IPS-18a (cell line): Measurements from ENCODE around the gene KLF13.

ENCODE experiments used
- H3K27ac ChIP-seq: one replicate; pipeline ENCODE4 v1.5.1; 2013; ENCODE audit warnings: low read length
- H3K27me3 ChIP-seq: one replicate; pipeline ENCODE4 v1.6.1; 2013; ENCODE audit warnings: mild to moderate bottlenecking, low read length; ENCODE audit not compliant: control insufficient read depth, insufficient read depth
- H3K36me3 ChIP-seq: one replicate; pipeline ENCODE4 v1.6.1; 2013; ENCODE audit warnings: low read depth, low read length; ENCODE audit not compliant: control insufficient read depth
- H3K4me1 ChIP-seq: one replicate; pipeline ENCODE4 v1.6.1; 2013; ENCODE audit warnings: low read depth, low read length; ENCODE audit not compliant: control insufficient read depth
- H3K4me3 ChIP-seq: one replicate; pipeline ENCODE4 v1.5.1; 2013; ENCODE audit warnings: low read length
- H3K9ac ChIP-seq: one replicate; pipeline ENCODE4 v1.6.1; 2013; ENCODE audit warnings: mild to moderate bottlenecking, low read length, moderate library complexity
- H3K9me3 ChIP-seq: one replicate; pipeline ENCODE4 v1.6.1; 2013; ENCODE audit warnings: low read depth, low read length; ENCODE audit not compliant: control insufficient read depth

KLF13 gene

DNA sequence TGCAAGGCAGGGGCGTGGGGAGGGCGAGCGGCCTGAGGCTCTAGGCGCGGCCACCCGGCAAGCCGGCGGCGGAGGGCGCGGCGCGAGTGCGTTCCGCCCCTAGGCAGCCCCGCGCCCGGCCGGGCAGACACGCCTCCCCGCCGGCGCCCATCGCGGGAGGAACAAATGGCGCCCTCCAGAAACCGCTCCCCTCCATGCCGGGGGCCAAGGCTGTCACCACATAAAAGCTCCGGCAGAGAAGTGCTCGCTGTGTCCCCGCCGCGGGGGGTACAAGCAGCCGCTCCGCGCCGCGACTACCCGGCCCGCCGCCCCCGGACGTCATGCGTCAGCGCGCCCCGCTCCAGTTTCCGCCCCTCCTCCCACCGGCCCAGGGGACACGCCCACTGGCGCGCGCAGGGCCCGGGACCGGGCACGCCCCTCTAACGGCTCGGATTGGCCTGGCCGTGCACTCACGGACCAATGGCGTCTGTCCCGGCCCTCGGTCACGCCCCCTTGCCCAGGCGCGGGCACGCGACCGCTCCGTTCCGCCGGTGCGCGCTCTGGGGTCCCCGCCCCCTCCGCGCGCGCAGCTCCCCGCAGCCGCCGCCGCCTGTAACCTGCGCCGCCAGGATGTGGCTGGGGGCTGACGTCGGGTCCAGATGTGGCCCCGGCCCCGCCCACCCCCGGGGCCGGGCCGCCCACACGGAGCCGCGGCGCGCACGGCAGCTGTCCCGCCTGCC is at the start of gene KLF13:
KLF13 (plus strand) TSS at position 680 of the 719 bp plus-strand sequence. CDS start 378 bp downstream, outside the sequence.
- Histone ChIP-seq H3K9ac (peak within 1 kb of the TSS; percentile 11), H3K27me3 (peaks cover 15% of the 10 kb centered on the region), H3K4me3 (peak within 1 kb of the TSS; percentile 70), H3K9me3 (no peaks in the 10 kb centered on the region), H3K27ac (no peak within 1 kb of the TSS), H3K36me3 (no peaks in the 10 kb centered on the region), H3K4me1 (peaks cover 3% of the 10 kb centered on the region)

DNA sequence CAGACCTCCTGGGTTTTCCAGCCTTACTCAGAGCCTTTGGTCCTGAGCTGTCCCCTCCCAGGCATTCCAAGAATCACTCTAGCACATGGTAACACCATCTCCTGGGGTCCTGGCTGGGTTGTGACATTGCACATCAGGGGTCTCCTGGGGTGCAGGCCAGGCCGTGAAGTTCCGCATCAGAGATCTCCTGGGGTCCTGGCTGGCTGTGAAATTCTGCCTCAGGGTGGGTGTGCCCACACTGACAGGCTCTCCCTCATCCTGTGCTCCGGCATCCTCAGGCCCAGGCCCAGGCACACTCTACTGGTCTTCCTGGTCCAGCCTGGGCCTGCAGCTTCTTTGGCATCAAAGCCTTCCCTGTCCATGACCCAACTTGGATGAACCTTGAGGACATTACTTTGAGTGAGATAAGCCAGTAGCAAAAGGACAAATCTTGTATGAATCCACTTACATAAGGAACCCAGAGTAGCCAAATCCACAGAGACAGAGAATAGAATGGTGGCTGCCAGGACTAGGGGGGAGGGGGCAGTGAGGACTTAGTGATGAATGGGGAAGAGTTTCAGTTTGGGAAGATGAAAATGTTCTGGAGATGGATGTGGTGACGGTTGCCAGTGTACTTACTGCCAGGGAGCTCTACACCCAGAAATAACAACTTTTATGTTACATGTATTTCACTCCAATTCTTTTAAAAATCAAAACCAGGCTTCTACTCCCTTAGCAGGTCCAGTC is 49.1 kb upstream of the KLF13 start:
- Histone ChIP-seq H3K4me3 (no peak overlapping the region), H3K27me3 (no peaks in the 10 kb centered on the region), H3K27ac (no peak overlapping the region), H3K9ac (no peak overlapping the region), H3K4me1 (no peaks in the 10 kb centered on the region), H3K9me3 (no peaks in the 10 kb centered on the region), H3K36me3 (no peaks in the 10 kb centered on the region)

DNA sequence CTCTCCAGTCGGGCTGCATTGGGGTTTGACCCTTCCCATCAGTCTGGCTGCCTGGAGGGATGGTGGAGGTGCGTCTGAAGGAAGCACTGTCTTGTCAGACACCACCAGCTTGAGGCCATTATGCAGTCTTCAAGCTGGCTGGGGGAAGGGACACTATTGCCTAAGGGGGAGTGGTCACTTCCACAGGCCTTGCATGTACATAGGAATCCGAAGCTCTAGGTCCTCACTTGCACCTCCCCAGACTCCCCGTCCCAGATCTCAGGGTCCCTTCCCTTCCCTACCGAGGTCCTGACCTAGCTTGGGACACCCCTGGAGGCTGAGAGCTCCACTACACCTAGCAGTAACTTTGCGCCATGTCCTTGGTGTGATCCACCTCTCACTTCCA is 48.6 kb upstream of the KLF13 start:
- no peaks in the 10 kb centered on the region for H3K4me1 ChIP-seq
- no peaks in the 10 kb centered on the region for H3K9me3 ChIP-seq
- no peak overlapping the region for H3K4me3 ChIP-seq
- H3K9ac ChIP-seq = no peak overlapping the region
- H3K36me3 ChIP-seq = no peaks in the 10 kb centered on the region
- H3K27ac ChIP-seq = no peak overlapping the region
- no peaks in the 10 kb centered on the region for H3K27me3 ChIP-seq

DNA sequence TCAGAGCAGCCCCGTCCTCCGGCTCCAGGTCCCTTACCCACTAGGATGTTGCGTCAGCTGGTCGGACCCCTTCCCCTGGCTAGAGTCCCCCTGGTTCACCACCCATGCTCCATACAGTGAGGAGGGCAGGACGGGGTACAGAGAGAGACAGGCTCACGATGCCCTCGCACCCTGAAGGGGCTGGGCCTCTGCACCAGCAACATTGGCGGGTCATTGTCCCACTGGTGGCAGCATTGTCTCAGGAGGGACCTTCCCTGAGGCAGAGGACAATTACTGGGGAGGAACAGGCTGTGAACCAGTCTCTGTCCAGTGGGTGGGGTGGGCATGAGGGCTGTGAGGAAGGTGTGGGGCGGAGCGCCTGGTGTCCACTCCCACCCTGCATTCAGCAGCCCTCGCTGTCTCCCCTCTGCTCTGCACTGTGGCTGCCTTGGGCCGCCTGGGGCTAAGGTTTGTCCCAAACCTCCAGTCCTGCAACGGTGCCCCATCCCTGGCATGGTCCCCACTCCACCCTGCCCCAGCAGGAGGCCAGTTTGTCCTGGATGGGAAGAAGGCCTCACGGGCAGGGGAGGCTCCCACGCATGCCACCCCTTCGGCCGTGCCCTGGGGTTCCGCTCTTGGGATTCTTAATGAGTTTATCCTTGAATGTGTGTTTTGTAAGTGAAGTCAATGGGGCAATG is 48.0 kb upstream of the KLF13 start:
- no peak overlapping the region for H3K27ac ChIP-seq
- H3K4me3 ChIP-seq = no peak overlapping the region
- no peaks in the 10 kb centered on the region for H3K9me3 ChIP-seq
- no peaks in the 10 kb centered on the region for H3K4me1 ChIP-seq
- H3K36me3 ChIP-seq = no peaks in the 10 kb centered on the region
- H3K9ac ChIP-seq = no peak overlapping the region
- H3K27me3 ChIP-seq = no peaks in the 10 kb centered on the region

DNA sequence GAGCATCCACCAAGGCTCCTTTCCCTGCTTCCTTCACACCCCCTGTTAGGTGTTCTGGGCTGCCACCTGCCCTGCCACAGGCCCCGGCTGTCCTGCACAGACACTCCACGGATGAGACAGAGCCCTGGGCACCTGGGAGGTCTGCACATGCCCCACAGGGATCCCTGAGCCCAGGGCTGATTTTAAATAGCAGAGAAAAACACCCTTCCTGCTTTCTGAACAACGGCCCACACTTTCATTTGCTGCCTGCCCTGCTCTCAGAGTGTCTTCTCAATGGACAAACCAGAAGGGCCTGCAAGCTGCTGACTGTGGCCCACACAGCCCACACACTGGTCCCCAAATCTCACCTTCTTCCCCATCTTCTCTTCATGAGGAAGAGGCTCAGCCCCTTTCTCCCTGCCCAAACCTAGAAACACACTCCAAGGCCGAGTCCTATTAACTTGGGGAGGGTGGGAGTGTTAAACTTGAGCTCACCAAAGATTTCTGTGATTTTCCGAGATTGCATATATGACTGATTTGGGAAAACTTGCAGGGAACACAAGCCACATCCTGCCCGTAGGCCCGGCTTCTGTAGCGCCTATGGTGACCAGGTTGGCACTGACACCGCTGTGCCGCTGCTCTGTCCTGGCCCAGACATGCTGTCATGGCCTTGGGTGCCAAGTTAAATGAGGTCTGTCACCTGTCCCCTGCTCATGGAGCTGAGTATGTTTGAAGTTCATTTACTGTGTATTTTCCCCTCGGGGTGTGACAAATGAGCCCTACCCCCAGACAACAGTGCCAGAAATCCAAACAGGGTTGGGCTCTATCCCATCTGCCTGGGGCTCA is 47.2 kb upstream of the KLF13 start:
- no peak overlapping the region for H3K9ac ChIP-seq

DNA sequence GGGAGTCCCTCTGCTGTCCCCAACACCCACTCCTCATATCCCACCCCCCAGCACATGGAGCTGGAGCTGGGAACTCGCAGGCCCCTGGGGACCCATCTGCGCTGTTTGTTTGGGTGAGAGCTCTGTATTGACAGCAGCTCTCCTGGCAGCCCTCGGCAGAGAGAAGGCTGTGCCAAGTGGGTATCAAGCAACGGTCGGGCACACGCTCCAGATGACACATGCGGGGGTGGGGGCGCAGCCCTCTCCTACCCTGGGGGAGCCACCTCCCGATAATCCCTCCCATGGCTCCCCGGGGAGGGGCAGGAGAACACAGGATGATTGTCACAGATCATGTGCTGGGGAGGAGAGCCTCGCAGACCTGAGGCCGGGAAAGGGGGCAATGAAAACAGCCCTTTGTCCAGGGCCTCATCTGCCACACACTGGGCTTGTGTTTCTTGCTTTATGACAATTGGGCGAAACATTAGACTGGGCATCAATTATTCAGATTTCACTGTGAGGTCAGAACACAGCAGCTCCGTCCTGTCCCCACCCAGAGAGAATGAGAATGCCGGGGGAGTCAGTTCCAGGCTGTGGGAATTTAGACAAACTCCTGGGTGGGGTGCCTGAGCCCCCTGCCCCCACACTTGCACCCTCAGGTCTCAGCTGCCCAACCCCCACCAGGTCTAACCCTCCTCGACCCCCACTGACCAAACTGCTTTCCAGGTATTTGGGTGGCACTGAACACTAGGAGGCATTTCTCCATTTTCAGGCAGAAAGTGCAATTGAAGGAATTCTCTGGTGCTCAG is 46.4 kb upstream of the KLF13 start:
- Histone ChIP-seq H3K4me1 (no peaks in the 10 kb centered on the region), H3K9ac (no peak overlapping the region), H3K9me3 (no peaks in the 10 kb centered on the region), H3K4me3 (no peak overlapping the region), H3K27ac (no peak overlapping the region), H3K36me3 (no peaks in the 10 kb centered on the region), H3K27me3 (no peaks in the 10 kb centered on the region)

More for the DNA sequence above, 47.2 kb upstream of the KLF13 start:
- Histone ChIP-seq H3K27me3 (no peaks in the 10 kb centered on the region), H3K27ac (no peak overlapping the region), H3K4me3 (no peak overlapping the region), H3K36me3 (no peaks in the 10 kb centered on the region), H3K9me3 (no peaks in the 10 kb centered on the region), H3K4me1 (no peaks in the 10 kb centered on the region)

DNA sequence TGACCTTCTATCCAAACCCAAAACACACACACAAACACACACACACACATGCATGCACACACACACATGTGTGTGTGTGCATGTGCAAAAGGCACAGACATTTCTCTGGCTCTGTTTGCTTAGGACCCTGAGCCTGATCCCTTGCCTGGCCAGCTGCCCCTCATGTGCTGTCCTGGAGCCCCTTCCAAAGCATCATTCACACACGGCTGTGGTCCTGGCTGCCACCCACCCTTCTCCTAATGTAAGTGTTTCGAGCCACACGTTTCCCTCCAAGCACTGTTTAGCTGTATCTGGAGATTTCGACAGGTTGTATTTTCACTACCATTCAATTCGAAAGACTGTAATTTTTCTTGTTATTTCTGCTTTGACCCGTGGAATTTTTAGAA is 45.8 kb upstream of the KLF13 start:
- Histone ChIP-seq H3K4me1 (no peaks in the 10 kb centered on the region), H3K4me3 (no peak overlapping the region), H3K27ac (no peak overlapping the region), H3K36me3 (no peaks in the 10 kb centered on the region), H3K9me3 (no peaks in the 10 kb centered on the region), H3K27me3 (no peaks in the 10 kb centered on the region), H3K9ac (no peak overlapping the region)

DNA sequence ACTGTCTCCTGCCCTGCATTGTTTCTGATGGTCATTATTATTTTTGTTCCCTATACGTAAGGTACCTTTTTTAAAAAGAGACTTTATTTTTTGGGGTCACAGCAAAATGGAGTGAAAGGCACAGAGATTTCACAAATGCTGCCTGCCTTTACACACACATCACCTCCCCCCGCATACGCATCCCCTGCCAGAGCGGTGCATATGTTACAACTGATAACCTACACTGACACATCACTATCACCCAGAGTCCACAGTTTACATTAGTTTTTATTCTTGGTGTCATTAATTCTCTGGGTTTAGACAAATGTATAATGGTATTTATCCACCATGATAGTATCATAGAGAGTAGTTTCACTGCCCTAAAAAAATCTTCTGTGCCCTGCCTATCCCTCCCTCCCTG is 43.6 kb upstream of the KLF13 start:
- Histone ChIP-seq H3K4me3 (no peak overlapping the region), H3K36me3 (no peaks in the 10 kb centered on the region), H3K9ac (no peak overlapping the region), H3K4me1 (no peaks in the 10 kb centered on the region), H3K27ac (no peak overlapping the region), H3K27me3 (no peaks in the 10 kb centered on the region), H3K9me3 (no peaks in the 10 kb centered on the region)

DNA sequence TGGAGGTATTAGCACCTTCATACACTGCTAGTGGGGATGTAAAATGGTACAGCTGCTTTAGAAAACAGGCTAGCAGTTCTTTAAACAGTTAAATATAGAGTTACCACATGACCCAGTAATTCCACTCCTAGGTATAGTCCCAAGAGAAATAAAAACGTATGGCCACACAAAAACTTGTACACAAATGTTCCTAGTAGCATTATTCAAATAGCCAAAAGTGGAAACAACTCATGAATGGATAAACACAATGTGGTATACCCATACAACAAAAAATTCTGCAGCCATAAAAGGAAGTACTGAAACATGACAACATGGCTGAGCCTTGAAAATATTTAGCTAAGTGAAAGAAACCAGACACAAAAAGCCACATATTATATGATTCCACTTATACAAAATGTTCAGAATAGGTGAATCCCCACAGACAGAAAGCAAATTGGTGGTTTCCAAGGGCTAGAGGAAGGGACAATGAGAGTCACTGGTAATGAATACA is 40.8 kb upstream of the KLF13 start:
- Histone ChIP-seq H3K36me3 (no peaks in the 10 kb centered on the region), H3K4me3 (no peak overlapping the region), H3K27me3 (no peaks in the 10 kb centered on the region), H3K4me1 (no peaks in the 10 kb centered on the region), H3K9me3 (no peaks in the 10 kb centered on the region), H3K9ac (no peak overlapping the region), H3K27ac (no peak overlapping the region)

DNA sequence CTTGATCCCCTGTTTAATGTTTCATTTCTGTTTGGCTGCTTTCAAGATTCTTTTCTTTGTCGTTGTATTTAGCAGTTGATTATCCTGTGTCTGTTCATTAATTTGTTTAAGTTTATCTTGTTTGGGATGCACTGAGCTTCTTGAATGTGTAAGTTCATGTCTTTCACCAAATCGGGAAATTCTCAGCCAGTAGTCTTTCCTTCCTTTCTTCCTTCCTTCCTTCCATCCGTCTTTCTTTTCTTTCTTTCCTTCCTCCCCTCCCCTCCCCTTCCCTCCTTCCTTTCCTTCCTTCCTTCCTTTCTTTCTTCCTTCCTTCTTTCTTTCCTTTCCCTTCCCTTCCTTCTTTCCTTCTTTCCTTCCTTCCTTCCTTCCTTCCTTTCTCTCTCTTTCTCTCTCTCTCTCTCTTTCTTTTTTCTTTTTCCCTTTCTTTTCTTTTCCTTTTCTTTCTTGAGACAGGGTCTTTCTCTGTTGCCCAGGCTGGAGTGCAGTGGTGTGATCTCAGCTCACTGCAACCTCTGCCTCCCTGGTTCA is 35.5 kb upstream of the KLF13 start:
- Histone ChIP-seq H3K36me3 (no peaks in the 10 kb centered on the region), H3K27ac (no peak overlapping the region), H3K9ac (no peak overlapping the region), H3K27me3 (no peaks in the 10 kb centered on the region), H3K4me3 (no peak overlapping the region), H3K4me1 (peaks cover 6% of the 10 kb centered on the region), H3K9me3 (no peaks in the 10 kb centered on the region)
